ENCODE results near the gene INSC.

DNA sequence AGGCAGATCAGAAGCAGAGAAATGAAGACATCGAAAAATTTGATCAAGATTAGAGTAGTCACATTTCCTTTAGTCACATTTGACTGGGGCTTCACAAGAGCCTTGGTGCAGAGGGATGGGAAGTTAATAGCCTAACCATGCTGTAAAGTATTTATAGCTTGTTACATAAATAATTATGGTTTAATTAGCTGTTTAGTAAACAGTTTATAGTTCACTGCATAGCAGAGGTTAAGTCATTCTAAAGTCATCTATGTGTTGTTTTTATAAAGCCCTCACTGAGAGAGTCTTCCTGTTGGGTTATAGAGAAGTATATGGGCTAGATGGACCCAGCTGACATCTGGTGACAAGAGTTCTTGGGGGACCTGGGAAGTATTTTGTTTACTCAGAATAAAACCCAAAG lies 47.1 kb downstream of the INSC start:
- TF ChIP-seq EZH2phosphoT487 (IDR thresholded peaks at IDR 0.05; ENCODE audit: unreplicated experiment) (no peak), JUNB (IDR thresholded peaks at IDR 0.05; ENCODE audit: unreplicated experiment) (no peak), EZH2 (IDR thresholded peaks at IDR 0.05; ENCODE audit: low read depth, unreplicated experiment) (no peak), CREB1 (CRISPR knock-in tag; IDR thresholded peaks at IDR 0.05; ENCODE audit: low read depth) (no peak), NANOG (IDR thresholded peaks at IDR 0.05; ENCODE audit: borderline replicate concordance) (no peak), POLR2AphosphoS5 (IDR thresholded peaks at IDR 0.05; ENCODE audit: low read depth) (no peak), ZNF114 (CRISPR knock-in tag; IDR thresholded peaks at IDR 0.05) (no peak)
- TF ChIP-seq, protein P1, sequence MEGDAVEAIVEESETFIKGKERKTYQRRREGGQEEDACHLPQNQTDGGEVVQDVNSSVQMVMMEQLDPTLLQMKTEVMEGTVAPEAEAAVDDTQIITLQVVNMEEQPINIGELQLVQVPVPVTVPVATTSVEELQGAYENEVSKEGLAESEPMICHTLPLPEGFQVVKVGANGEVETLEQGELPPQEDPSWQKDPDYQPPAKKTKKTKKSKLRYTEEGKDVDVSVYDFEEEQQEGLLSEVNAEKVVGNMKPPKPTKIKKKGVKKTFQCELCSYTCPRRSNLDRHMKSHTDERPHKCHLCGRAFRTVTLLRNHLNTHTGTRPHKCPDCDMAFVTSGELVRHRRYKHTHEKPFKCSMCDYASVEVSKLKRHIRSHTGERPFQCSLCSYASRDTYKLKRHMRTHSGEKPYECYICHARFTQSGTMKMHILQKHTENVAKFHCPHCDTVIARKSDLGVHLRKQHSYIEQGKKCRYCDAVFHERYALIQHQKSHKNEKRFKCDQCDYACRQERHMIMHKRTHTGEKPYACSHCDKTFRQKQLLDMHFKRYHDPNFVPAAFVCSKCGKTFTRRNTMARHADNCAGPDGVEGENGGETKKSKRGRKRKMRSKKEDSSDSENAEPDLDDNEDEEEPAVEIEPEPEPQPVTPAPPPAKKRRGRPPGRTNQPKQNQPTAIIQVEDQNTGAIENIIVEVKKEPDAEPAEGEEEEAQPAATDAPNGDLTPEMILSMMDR (conservative IDR thresholded peaks at IDR 0.05; ENCODE audit: low read depth in 2 of 2): no peak
- TF ChIP-seq, protein P2, sequence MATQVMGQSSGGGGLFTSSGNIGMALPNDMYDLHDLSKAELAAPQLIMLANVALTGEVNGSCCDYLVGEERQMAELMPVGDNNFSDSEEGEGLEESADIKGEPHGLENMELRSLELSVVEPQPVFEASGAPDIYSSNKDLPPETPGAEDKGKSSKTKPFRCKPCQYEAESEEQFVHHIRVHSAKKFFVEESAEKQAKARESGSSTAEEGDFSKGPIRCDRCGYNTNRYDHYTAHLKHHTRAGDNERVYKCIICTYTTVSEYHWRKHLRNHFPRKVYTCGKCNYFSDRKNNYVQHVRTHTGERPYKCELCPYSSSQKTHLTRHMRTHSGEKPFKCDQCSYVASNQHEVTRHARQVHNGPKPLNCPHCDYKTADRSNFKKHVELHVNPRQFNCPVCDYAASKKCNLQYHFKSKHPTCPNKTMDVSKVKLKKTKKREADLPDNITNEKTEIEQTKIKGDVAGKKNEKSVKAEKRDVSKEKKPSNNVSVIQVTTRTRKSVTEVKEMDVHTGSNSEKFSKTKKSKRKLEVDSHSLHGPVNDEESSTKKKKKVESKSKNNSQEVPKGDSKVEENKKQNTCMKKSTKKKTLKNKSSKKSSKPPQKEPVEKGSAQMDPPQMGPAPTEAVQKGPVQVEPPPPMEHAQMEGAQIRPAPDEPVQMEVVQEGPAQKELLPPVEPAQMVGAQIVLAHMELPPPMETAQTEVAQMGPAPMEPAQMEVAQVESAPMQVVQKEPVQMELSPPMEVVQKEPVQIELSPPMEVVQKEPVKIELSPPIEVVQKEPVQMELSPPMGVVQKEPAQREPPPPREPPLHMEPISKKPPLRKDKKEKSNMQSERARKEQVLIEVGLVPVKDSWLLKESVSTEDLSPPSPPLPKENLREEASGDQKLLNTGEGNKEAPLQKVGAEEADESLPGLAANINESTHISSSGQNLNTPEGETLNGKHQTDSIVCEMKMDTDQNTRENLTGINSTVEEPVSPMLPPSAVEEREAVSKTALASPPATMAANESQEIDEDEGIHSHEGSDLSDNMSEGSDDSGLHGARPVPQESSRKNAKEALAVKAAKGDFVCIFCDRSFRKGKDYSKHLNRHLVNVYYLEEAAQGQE (IDR thresholded peaks at IDR 0.05; ENCODE audit: unreplicated experiment): no peak
- TF ChIP-seq, protein P3, sequence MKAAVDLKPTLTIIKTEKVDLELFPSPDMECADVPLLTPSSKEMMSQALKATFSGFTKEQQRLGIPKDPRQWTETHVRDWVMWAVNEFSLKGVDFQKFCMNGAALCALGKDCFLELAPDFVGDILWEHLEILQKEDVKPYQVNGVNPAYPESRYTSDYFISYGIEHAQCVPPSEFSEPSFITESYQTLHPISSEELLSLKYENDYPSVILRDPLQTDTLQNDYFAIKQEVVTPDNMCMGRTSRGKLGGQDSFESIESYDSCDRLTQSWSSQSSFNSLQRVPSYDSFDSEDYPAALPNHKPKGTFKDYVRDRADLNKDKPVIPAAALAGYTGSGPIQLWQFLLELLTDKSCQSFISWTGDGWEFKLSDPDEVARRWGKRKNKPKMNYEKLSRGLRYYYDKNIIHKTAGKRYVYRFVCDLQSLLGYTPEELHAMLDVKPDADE (IDR thresholded peaks at IDR 0.05): no peak

Data from GM23338 (cell line).